SU-DHL-6 (cell line): ENCODE measurements around the gene VWA8.

ENCODE experiments used
- H2AFZ ChIP-seq: fragments of 200-600 bp; sonication (generic); 2 replicates; pipeline ENCODE4 v1.6.1; 2014; ENCODE audit warnings: low read depth, mild to moderate bottlenecking, moderate library complexity, mixed read lengths, antibody characterized with exemption, low read length; ENCODE audit not compliant: severe bottlenecking
- H3F3A ChIP-seq: fragments of 200-600 bp; shearing (Covaris generic); 2 replicates; pipeline ENCODE4 v1.6.0; 2016; ENCODE audit warnings: antibody characterized with exemption, mild to moderate bottlenecking; ENCODE audit not compliant: insufficient read depth
- H3K27ac ChIP-seq: fragments of 200-600 bp; sonication (generic); 2 replicates; pipeline ENCODE4 v1.5.1; 2016; ENCODE audit warnings: low read depth, mild to moderate bottlenecking, low read length, moderate library complexity, mixed read lengths
- H3K27me3 ChIP-seq: fragments of 200-600 bp; sonication (generic), shearing (Covaris generic); 2 replicates; pipeline ENCODE4 v1.6.0; 2014; ENCODE audit warnings: mild to moderate bottlenecking, low read length
- H3K36me3 ChIP-seq: fragments of 200-600 bp; sonication (generic); 2 replicates; pipeline ENCODE4 v1.6.1; 2014; ENCODE audit warnings: mild to moderate bottlenecking, low read length, mixed read lengths
- H3K4me2 ChIP-seq: fragments of 300-600, 200-600 bp; shearing (Covaris generic), sonication (generic); 2 replicates; pipeline ENCODE4 v1.6.0; 2014; ENCODE audit warnings: low read length, low read depth, mild to moderate bottlenecking; ENCODE audit not compliant: poor library complexity, severe bottlenecking
- H3K4me3 ChIP-seq: fragments of 200-600 bp; sonication (generic); 2 replicates; pipeline ENCODE4 v1.5.1; 2014; ENCODE audit warnings: antibody characterized with exemption, low read length, mild to moderate bottlenecking, mixed read lengths; ENCODE audit not compliant: insufficient read depth, poor library complexity, severe bottlenecking
- H3K79me2 ChIP-seq: fragments of 200-600 bp; sonication (generic); 2 replicates; pipeline ENCODE4 v1.6.1; 2014; ENCODE audit warnings: mild to moderate bottlenecking, low read length, moderate library complexity; ENCODE audit not compliant: insufficient read depth
- H3K9ac ChIP-seq: fragments of 200-600 bp; sonication (generic); 2 replicates; pipeline ENCODE4 v1.7.0; 2014; ENCODE audit warnings: mild to moderate bottlenecking, low read length
- H3K9me2 ChIP-seq: fragments of 200-600 bp; sonication (generic); replicated peaks from 2 replicates; pipeline ENCODE4 v1.6.1; 2014; ENCODE audit warnings: low read length; ENCODE audit not compliant: insufficient read depth
- H3K9me3 ChIP-seq: fragments of 200-600 bp; sonication (generic); 2 replicates; pipeline ENCODE4 v1.6.1; 2014; ENCODE audit warnings: low read length, mixed read lengths; ENCODE audit not compliant: insufficient read depth
- H4K20me1 ChIP-seq: fragments of 200-600 bp; sonication (generic); 2 replicates; pipeline ENCODE4 v1.6.1; 2014; ENCODE audit warnings: low read depth, mild to moderate bottlenecking, antibody characterized with exemption, low read length, moderate library complexity, mixed read lengths
- CTCF ChIP-seq: fragments of 200-600 bp; sonication (generic); IDR thresholded peaks from one replicate; pipeline ENCODE4 v1.5.1; 2017; ENCODE audit warnings: antibody characterized with exemption, mild to moderate bottlenecking, low read length, moderate library complexity; ENCODE audit not compliant: insufficient read depth, poor library complexity, severe bottlenecking
- EZH2phosphoT487 ChIP-seq: fragments of 200-600 bp; sonication (generic), shearing (Covaris generic); conservative IDR thresholded peaks from 2 replicates; pipeline ENCODE4 v1.6.1; 2018; ENCODE audit warnings: mild to moderate bottlenecking, antibody characterized with exemption, low read length, moderate library complexity, mixed read lengths

The VWA8 gene

GRCh38 chr13:41788552-41788951 is 172.4 kb downstream of the VWA8 start:
- H3K4me2 ChIP-seq = no peak overlapping the region
- no peak for TF ChIP-seq EZH2phosphoT487
- TF ChIP-seq CTCF = no peak
- no peak overlapping the region for H3K9ac ChIP-seq

GRCh38 chr13:41785402-41786172 is 175.3 kb downstream of the VWA8 start:
- TF ChIP-seq CTCF (no peak), EZH2phosphoT487 (no peak)
- H3K4me3 ChIP-seq = no peak overlapping the region
- no peak overlapping the region for H3K9ac ChIP-seq
- H3K9me2 ChIP-seq = no peaks in the 10 kb centered on the region
- H3K79me2 ChIP-seq = no peaks in the 10 kb centered on the region
- H3K27ac ChIP-seq = no peak overlapping the region
- H4K20me1 ChIP-seq = no peaks in the 10 kb centered on the region
- no peak overlapping the region for H2AFZ ChIP-seq
- no peaks in the 10 kb centered on the region for H3K36me3 ChIP-seq
- no peak overlapping the region for H3K4me2 ChIP-seq
- H3K27me3 ChIP-seq = no peaks in the 10 kb centered on the region
- H3K9me3 ChIP-seq = no peaks in the 10 kb centered on the region
- H3F3A ChIP-seq = no peaks in the 10 kb centered on the region

More at GRCh38 chr13:41788552-41788951, 172.4 kb downstream of the VWA8 start:
- no peaks in the 10 kb centered on the region for H3K79me2 ChIP-seq
- no peaks in the 10 kb centered on the region for H3K9me2 ChIP-seq
- H3K27ac ChIP-seq = no peak overlapping the region
- H2AFZ ChIP-seq = no peak overlapping the region
- H3K36me3 ChIP-seq = no peaks in the 10 kb centered on the region; the same call in 1 of the 2 replicates
- H3K27me3 ChIP-seq = no peaks in the 10 kb centered on the region
- H3K9me3 ChIP-seq = no peaks in the 10 kb centered on the region
- peaks cover 7% of the 10 kb centered on the region; the same call in 1 of the 2 replicates for H4K20me1 ChIP-seq
- H3K4me3 ChIP-seq = no peak overlapping the region
- H3F3A ChIP-seq = no peaks in the 10 kb centered on the region; the same call in 1 of the 2 replicates

GRCh38 chr13:41782086-41782485 is 178.8 kb downstream of the VWA8 start:
- H3K36me3 ChIP-seq = no peaks in the 10 kb centered on the region
- H3K4me2 ChIP-seq = no peak overlapping the region
- no peaks in the 10 kb centered on the region for H3K27me3 ChIP-seq
- TF ChIP-seq CTCF (no peak), EZH2phosphoT487 (no peak)
- no peaks in the 10 kb centered on the region for H3F3A ChIP-seq
- H3K79me2 ChIP-seq = no peaks in the 10 kb centered on the region
- H2AFZ ChIP-seq = no peak overlapping the region
- no peak overlapping the region for H3K9ac ChIP-seq
- H4K20me1 ChIP-seq = no peaks in the 10 kb centered on the region
- H3K27ac ChIP-seq = no peak overlapping the region
- no peaks in the 10 kb centered on the region for H3K9me3 ChIP-seq
- H3K9me2 ChIP-seq = no peaks in the 10 kb centered on the region
- no peak overlapping the region for H3K4me3 ChIP-seq
